ENCODE data around the gene OR6P1. TPM values are rescaled to one million over a fixed set of nuclear protein-coding genes. Genes with fewer than 3 reads are reported as not detected.

OR6P1 gene, protein sequence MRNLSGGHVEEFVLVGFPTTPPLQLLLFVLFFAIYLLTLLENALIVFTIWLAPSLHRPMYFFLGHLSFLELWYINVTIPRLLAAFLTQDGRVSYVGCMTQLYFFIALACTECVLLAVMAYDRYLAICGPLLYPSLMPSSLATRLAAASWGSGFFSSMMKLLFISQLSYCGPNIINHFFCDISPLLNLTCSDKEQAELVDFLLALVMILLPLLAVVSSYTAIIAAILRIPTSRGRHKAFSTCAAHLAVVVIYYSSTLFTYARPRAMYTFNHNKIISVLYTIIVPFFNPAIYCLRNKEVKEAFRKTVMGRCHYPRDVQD
- total RNA-seq = not detected
- long read RNA-seq = 0 reads

DNA sequence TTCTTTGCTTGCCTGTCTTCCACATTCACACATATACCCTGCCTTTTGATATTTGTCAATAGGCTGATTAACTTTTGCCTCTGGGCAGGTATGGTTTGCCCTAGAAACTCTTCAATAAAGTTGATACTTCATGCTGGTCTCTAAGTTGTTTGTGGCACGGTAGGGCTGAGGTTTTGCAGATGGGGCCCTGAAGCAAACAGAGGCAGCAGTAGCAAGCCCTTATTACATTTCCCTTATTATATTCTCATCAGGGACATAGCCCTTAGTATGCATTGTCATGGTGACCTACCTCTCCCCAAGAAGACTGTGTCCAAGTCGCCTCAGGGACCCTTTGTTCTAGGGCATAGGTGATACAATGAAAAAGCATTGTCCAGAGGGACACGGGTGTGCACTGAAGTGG is at the start of gene OR6P1:
Gene OR6P1, minus strand, starts transcription at position 101 of the 400 bp plus-strand sequence. CDS start 6,976 bp downstream, outside the sequence.
- intact Hi-C loops (cut with DNase I) = no loop called here
- DNase-seq (ENCODE audit: low spot score) = no peak

DNA sequence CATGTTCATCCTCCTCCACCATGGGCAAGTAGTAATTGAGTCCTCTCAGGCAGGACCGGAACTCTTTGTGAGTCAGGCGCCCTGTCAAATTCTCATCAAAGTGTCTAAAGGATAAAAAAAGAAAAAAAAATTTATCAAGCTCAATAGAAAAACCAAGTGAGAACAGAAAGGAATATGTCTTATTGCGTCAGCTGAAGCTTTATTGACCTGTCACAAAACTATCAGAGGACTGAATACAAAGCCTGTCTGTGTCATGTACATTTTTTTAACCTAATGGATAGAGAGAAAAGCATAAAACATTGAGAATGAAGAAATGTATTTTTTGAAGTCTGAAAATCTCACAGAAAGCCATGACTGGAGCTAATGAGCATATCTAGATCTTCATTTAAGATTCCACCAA is 43.4 kb upstream of the OR6P1 start:
- intact Hi-C loops (cut with DNase I) = no loop called here

DNA sequence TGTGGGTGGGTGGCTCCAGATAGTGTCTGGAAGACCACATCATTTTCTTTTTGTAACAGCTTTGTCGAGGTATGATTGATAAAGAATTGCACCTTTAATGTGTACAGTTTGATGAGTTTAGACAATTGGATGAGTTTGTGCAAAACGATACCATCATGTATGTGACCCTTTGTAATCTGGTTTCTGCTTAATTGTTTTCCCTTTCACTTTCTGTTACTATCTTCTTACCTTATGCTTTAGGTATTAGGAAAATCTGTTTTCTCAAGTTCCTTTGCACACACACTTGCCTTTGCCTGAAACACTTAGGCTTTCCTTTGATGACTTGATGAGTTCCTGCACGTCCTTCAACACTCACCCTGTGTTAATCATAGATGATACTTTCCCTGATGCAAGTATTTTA is 41.5 kb upstream of the OR6P1 start:
- no peak for DNase-seq (ENCODE audit: low spot score)
- intact Hi-C loops (cut with DNase I) = no loop called here

More for the DNA sequence above, 43.4 kb upstream of the OR6P1 start:
- no peak for DNase-seq (ENCODE audit: low spot score)

DNA sequence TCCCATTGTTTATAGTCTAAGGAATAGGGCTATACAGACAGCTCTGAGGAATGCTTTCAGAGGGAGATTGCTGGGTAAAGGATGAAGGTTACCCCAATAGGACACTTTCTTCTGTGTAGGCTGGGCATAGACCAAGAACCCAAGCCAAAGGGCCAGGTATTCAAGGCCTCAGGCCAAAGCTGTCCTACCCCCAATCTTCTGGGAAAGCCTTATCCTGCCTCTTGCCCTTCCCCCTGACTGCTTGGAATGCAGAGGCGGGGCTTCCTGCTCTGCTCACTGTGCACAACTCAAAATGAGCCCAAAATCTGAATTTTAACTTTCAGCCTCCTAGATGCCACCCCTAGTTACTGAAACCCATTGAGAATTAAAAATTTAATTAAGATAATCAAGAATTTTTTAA is 36.9 kb upstream of the OR6P1 start:
- intact Hi-C loops (cut with DNase I) = no loop called here
- no peak for DNase-seq (ENCODE audit: low spot score)

DNA sequence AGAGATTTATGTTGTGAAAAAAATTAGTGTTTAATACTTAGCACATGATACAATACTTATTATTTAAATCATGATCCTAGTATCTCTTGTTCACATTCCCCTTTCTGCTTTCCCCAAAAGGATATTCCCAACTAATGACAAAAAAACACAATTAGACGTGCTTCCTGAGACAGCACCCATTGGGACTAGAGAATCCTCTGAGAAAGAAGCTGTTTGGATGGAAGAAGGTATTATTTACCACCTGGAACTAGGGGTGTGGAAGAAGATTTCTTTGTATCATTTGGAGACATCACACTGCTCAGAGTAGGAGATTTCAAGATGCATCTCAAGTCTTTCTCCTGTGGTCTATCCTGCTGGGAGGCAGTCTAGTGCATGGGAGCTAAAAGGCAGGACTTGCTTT is 34.6 kb upstream of the OR6P1 start, which contains the start of gene OR10Z1:
Gene OR10Z1, plus strand, starts transcription at position 301 of the 400 bp plus-strand sequence. CDS start 1,171 bp downstream, outside the sequence.
- intact Hi-C loops (cut with DNase I) = no loop called here
- no peak for DNase-seq (ENCODE audit: low spot score)

DNA sequence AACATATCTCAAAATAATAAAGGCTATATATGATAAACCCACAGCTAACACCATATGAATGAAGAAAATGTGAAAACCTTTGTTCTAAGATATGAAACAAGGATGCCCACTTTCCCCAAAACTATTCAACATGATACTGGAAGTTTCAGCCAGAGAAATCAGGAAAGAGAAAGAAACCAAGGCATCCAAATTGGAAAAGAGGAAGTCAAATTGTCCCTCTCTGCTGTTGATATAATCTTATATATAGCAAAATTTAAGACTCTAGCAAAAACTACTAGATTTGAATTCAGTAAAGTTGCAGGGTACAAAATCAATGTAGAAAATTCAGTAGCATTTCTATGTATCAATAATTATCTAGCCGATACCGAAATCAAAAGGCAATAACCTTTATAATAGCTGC is 30.4 kb upstream of the OR6P1 start:
- DNase-seq (ENCODE audit: low spot score) = no peak
- intact Hi-C loops (cut with DNase I) = no loop called here

DNA sequence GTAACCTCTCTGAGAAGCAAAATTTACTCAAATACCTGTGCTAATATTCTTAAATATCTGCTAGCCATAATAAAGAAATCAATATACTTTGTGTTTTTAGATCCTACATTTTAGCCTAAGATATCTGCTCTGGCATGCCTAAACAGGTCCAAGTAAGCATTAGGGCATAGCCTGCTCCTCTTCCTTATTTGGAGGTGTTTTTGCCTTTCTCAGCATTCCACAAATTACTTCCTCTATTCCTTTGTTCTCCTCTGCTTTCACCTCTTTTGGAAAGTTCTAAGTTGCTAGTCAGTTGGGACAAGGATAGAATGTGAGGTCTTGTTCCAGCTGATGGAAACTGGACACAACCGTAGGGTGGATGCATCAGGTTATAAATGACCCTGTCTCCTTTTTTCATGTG is 16.6 kb upstream of the OR6P1 start:
- DNase-seq (ENCODE audit: low spot score) = no peak
- intact Hi-C loops (cut with DNase I) = no loop called here

DNA sequence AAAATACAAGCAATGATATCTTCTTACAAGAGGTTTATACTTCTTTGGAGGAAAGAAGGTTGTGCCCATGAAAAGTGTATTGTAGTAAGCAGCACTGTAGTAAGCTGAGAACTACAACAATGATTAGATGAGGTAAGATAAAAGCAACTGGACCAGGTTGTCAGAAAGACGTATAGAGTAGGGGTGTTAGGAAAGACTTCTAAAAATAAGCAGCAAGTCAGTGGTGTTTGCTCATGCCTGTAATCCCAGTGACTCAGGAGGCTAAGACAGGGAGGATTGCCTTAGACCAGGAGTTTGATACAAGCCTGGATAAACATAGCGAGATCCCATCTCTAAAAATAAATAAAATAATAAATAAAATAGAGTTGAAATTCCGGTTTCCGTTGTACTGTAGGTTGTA is 13.6 kb upstream of the OR6P1 start:
- intact Hi-C loops (cut with DNase I) = no loop called here
- DNase-seq (ENCODE audit: low spot score) = no peak

DNA sequence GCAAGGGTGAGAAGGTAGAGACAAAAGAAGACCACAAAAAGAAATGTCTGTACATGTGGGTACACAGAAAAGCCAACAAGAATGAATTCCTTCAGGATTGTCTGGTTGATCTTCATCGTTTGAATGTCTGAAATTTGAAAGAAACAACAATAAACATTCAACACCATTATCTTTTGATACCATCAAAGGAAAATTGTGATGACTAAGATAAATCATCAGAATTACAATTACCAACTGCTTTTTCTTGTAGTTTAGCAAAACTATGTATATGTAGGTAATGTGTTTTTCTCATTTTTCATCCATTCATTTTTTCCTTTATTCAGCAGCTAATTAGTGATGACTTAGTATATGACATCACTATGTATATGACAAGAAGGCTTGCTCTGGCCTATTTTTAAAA is 9.4 kb upstream of the OR6P1 start, which contains the start of gene OR10X1:
Gene OR10X1, minus strand, starts transcription at position 167 of the 400 bp plus-strand sequence. Its CDS starts 0 bp downstream, at position 167.
- no peak for DNase-seq (ENCODE audit: low spot score)
- intact Hi-C loops (cut with DNase I) = no loop called here

DNA sequence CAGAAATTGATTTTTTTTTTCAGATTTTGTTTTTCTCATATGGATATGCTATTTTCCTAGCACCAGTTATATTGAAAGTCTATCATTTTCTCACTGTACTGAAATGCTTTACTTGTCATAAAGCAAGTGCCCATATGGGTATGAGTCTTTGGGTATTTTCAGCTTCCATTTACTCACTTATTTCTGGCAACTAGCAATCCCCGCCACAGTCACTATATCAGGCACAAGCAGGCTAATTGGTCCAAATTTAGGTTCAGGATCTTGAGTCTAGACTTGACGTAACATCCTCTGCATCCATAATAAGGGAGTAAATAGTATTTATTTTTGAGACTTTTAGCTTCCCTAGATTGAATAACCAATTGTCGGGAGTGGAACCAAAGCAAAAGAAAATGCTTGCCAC is 7.2 kb upstream of the OR6P1 start:
- intact Hi-C loops (cut with DNase I) = no loop called here
- DNase-seq (ENCODE audit: low spot score) = no peak

DNA sequence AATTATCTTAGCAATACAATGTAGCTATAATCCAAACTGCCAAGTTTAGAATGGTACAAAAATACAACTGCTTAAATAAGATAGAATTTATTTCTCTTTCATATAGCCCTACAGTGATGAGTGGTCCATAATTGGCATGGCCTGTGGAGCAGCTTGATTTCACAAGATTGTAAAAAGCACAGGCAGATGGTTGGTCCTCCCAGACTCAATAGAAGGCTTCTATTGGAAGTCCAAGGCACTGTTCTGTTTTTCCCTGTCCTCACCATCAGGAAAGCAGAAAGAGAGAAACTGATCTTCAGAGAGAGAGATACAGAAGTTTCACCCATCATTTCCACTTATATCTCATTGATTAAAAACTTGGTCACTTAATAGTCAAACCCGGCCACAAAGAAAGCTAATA is 1.8 kb upstream of the OR6P1 start:
- intact Hi-C loops (cut with DNase I) = no loop called here

DNA sequence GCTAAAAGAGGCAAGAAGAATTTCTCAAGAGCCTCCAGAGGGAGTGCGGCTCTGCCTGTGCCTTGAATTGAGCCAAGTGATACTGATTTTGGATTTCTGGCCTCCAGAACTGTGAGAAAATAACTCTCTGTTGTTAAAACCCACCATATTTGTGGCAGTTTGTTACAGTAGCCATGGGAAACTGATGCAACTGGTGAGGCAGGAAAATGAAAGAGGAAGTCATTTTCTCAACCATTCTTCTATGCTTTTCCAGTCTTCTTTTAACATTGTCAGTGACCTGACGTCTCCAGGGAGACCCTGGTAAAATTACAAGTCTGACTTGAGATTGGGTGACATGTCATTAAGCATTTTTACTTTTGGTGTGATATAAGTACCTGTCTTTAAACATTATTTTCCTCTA is 5.8 kb downstream of the OR6P1 start:
- no peak for DNase-seq (ENCODE audit: low spot score)
- intact Hi-C loops (cut with DNase I) = no loop called here

More for the DNA sequence above, 1.8 kb upstream of the OR6P1 start:
- DNase-seq (ENCODE audit: low spot score) = no peak

DNA sequence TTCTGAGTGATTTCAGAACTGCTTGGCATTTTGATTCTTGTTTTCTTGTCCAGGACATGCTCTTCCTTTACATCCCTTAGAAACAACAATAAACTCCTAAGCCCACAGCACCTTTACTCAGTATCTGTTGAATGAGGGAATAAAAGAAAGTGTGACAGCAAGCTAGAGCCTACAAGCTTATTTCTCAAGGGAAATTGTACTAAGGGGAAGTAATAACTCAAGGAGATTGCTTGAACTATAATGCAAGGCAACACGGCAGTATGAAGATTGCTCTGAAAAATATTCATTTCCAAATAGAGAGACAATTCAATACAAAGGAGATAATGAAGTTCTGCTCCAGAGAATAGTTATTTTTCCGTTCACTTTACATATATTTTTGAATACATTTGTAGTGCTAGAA is 6.5 kb downstream of the OR6P1 start:
- no peak for DNase-seq (ENCODE audit: low spot score)
- intact Hi-C loops (cut with DNase I) = no loop called here

DNA sequence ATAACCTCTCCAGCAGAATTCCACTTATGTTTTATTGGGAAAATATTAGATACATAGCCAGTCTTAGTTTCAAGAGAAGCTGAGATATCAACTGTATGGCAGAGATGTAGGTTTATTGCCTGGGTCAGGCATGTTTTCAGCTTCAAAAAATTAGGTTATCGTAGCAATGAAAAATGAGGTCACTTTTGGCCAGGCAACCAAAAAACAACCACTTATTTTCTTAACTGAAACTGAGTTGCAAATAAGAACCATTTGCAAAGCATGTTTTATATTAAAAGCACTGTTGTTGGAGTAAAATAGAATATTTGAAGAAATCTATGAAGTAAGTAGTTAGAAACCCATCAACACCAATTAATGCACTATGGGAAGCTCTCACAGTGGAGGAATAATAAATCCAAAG is 10.7 kb downstream of the OR6P1 start:
- DNase-seq (ENCODE audit: low spot score) = no peak
- intact Hi-C loops (cut with DNase I) = no loop called here

DNA sequence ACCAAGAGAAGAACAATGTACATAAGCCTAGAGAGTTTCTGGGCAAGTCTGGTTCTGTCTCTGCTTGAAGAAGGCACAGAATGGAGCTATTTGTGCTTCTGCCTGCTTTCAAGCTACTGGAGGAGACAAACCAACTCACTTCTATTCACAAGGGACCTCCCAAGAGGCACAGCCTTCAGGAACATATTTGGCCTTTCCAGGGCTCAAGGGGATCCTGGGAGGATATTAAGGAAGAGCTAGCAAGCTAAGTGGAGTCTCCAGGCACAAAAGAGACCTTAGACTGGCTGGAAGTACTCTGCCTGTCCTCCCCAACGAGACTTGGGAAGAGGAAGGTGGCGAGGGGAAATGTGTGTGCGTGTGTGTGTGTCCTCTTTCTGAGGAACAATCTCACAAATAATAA is 16.0 kb downstream of the OR6P1 start, which contains the start of gene OR6Y1:
Gene OR6Y1, minus strand, starts transcription at position 54 of the 400 bp plus-strand sequence. CDS start 6,300 bp downstream, outside the sequence.
- intact Hi-C loops (cut with DNase I) = no loop called here
- DNase-seq (ENCODE audit: low spot score) = no peak

DNA sequence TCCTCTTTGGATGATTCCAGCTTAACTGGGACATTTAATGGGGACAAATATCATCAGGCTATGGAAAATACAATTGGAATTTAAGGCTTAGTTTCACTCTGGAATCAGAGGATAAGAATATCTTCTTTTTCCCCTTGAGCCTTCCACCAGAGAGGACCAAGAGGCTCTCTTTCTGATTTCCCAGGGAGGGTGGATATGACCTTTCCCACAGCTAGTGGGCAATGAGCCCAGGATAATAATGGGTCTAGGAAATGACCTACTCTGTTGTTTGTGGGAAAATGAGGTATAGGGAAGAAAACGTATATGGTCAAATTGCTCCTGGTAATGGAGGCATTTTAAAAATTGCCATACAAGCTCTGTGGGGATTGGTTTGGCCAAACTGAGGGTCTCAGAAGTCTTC is 18.1 kb downstream of the OR6P1 start:
- intact Hi-C loops (cut with DNase I) = no loop called here
- DNase-seq (ENCODE audit: low spot score) = no peak

DNA sequence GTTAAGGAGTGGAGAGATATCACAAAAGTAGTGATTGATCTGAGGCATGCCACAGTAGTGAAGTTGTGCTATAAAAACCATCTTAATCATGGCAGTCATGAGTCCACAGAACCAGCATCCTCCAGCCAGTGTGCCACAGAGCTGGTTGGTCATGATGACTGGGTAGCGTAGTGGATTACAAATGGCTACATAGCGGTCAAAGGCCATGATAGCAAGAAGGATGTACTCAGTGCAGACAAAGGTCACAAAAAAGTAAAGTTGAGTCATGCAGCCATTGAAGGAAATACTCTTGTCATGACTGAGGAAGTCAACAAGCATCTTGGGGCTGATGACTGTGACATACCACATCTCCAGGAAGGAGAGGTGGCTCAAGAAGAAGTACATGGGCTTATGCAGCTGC is 22.8 kb downstream of the OR6P1 start:
- DNase-seq (ENCODE audit: low spot score) = no peak
- intact Hi-C loops (cut with DNase I) = no loop called here

DNA sequence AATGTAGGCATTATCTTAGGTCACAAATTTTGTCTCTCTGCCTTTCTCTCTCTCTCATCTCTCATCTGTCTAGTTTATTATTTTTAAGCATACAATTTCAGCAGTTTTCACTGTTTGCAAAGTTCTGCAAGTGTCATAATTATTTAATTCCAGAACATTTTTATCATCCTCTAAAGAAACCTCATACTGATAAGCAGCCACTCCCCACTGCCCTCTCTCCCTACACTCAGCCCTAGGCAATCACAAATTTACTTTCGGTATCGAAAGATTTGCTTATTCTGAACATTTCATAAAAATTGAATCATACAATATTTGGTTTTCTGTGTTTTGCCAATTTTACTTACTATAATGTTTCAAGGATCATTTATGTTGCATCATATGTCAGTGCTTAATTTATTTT is 32.8 kb downstream of the OR6P1 start:
- intact Hi-C loops (cut with DNase I) = no loop called here
- DNase-seq (ENCODE audit: low spot score) = no peak

DNA sequence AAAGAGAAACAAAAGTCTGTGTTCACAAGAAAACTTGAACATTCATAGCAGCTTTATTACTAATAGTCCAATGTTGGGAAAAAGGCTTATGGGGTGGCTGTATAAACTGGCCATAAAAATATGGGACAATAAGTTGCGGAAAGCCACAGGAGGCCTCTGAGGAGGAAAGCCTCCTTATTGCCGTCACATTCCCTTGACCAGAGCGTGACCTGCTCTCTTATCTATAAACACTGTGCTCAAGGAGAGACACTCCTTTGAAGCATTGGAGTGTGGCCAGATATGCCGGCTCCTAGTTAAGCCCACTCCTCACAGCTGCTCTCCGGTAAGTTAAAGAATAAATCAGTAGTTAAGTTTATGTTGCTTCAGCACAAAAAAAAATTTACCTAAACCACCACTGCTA is 35.9 kb downstream of the OR6P1 start:
- DNase-seq (ENCODE audit: low spot score) = no peak
- intact Hi-C loops (cut with DNase I) = no loop called here

DNA sequence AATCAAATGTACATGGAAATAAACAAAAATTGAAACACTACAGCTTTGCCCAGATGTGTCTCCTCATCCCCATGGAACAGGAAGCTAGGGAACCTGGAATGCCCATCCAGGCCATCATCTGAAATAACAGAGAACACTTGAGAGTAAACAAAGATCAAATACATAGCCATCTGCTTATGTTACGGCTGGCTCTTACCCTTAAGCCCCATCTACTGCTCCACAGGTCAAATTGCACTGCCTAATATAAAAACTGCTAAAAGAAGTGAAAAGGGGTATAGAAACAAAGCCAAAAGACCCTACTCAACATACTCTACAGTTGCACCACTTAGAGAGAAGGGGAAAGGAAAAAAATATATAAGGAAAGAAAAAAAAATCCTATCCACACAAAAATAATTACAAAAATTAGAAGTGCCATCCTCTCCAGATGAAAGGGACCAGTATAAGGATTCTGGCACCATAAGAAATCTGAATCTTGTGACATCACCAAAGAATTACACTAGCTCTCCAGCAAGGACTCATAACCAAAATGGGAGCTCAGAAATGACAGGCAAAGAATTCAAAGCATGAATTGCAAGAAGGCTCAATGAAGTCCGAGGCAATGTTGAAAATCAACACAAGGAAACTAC is 43.1 kb downstream of the OR6P1 start:
- DNase-seq (ENCODE audit: low spot score) = no peak
- intact Hi-C loops (cut with DNase I) = no loop called here

DNA sequence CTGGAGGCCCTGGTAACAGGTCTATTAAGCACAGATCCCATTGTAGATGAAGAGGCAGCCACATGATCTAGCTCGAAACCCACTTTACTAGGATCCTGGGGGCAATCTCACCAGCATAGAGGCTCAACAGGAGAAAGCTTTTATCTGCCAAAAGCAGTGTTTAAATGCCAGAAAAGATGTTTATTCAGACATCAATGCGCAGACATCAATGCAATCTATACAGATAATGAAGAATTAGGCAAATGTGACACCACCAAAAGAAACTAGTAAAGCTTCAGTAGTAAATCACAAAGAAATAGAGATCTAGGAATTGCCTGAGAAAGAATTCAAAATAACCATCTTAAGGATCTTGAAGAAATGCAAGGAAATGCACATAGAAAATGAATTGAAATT is 48.7 kb downstream of the OR6P1 start:
- no peak for DNase-seq (ENCODE audit: low spot score)
- intact Hi-C loops (cut with DNase I) = no loop called here
